Panc1 (cell line): ENCODE results near the gene SMARCB1. TPM values are rescaled to one million over a fixed set of nuclear protein-coding genes. Genes with fewer than 3 reads are reported as not detected.

Experiments used
- ATAC-seq: fragments of 200-7000 bp; cut with Tn5 transposase; 2 replicates; pipeline ENCODE4 v1.9.1; 2020; ENCODE audit warnings: mild to moderate bottlenecking, moderate library complexity
- BruUV-seq: library from RNA; stranded (reverse); fragments of 400-500 nt; replicated peaks from 2 replicates; lab custom pipeline; 2021; lab: Mats Ljungman, UMichigan
- CTCF ChIA-PET: fragments of 300-600 bp; sonication (Branson Sonifier 250); formaldehyde crosslinking; loops from one replicate; lab custom pipeline; 2022; ENCODE audit warnings: antibody characterized with exemption; lab: Charles Lee
- POLR2A ChIA-PET: fragments of 300-600 bp; sonication (Branson Sonifier 250); formaldehyde crosslinking; loops from one replicate; lab custom pipeline; 2022; ENCODE audit warnings: antibody characterized with exemption; lab: Charles Lee
- DNase-seq: peaks from one replicate; pipeline ENCODE4 v3.0.0-alpha.2; 2010; ENCODE audit warnings: low read depth, low spot score
- H3K27ac ChIP-seq: 2 replicates; pipeline ENCODE4 v1.5.1; 2011; ENCODE audit warnings: mild to moderate bottlenecking, low read length, inconsistent platforms
- H3K27me3 ChIP-seq: fragments of 200-500 bp; sonication (Bioruptor generic); 2 replicates; pipeline ENCODE4 v1.6.0; 2014; ENCODE audit warnings: low read length, inconsistent platforms; ENCODE audit not compliant: control insufficient read depth, insufficient read depth
- H3K36me3 ChIP-seq: fragments of 200-500 bp; sonication (Bioruptor generic); 2 replicates; pipeline ENCODE4 v1.5.1; 2014; ENCODE audit warnings: inconsistent platforms, mild to moderate bottlenecking, low read length, moderate library complexity; ENCODE audit not compliant: control insufficient read depth, insufficient read depth
- H3K4me1 ChIP-seq: 2 replicates; pipeline ENCODE4 v1.5.1; 2011; ENCODE audit warnings: inconsistent platforms, mild to moderate bottlenecking, low read length, moderate library complexity; ENCODE audit not compliant: control insufficient read depth, insufficient read depth
- H3K4me3 ChIP-seq, 2 experiments: 2 replicates each; pipeline ENCODE4 v1.5.1; 2011 to 2012; ENCODE audit warnings: low read depth in 2 of 2, low read length in 2 of 2, mild to moderate bottlenecking in 2 of 2, inconsistent platforms in 1 of 2, moderate library complexity in 1 of 2
- H3K9me3 ChIP-seq: fragments of 200-500 bp; sonication (Bioruptor generic); 2 replicates; pipeline ENCODE4 v1.5.1; 2014; ENCODE audit warnings: low read depth, mild to moderate bottlenecking, inconsistent platforms, low read length, moderate library complexity; ENCODE audit not compliant: control insufficient read depth, insufficient read depth
- POLR2AphosphoS5 ChIP-seq: IDR thresholded peaks from 2 replicates; pipeline ENCODE4 v1.6.1; 2012; ENCODE audit warnings: mild to moderate bottlenecking, low read depth, low read length, moderate library complexity
- REST ChIP-seq, 2 experiments: IDR thresholded peaks; 2 replicates each; pipeline ENCODE4 v1.6.1; 2011 to 2012; ENCODE audit warnings: low read depth in 2 of 2, control low read depth in 1 of 2, low read length in 1 of 2, mild to moderate bottlenecking in 1 of 2, moderate library complexity in 1 of 2; ENCODE audit not compliant: insufficient read depth in 1 of 2
- SIN3A ChIP-seq: IDR thresholded peaks from 2 replicates; pipeline ENCODE4 v1.6.1; 2012; ENCODE audit warnings: low read depth, mild to moderate bottlenecking, low read length, moderate library complexity, borderline replicate concordance; ENCODE audit not compliant: insufficient read depth
- TCF7L2 ChIP-seq: IDR thresholded peaks from 2 replicates; pipeline ENCODE4 v1.6.1; 2011; ENCODE audit warnings: mild to moderate bottlenecking, low read depth, low read length, inconsistent platforms
- in situ Hi-C: cut with HindIII; loops from 2 replicates; pipeline ENCODE4 v1.10.0; 2016; ENCODE audit warnings: low sequenced_read_pairs, low pct_unique_long_range_greater_than_20kb
- intact Hi-C: fragments of 100-400 bp; cut with micrococcal nuclease; formaldehyde crosslinking; loops from one replicate; pipeline ENCODE4 v1.10.0; 2022; ENCODE audit not compliant: unreplicated experiment
- total RNA-seq: library from RNA; stranded (reverse); gene quantifications from one replicate; pipeline ENCODE4 v1.2.1, GENCODE V29; 2021; ENCODE audit not compliant: unreplicated experiment
- TF ChIP-seq, protein P1 (sequence below): fragments of 450-650 bp; IDR thresholded peaks from 2 replicates; pipeline ENCODE4 v1.5.1; 2017; ENCODE audit warnings: mild to moderate bottlenecking

SMARCB1 gene
- total RNA-seq, 1 experiment from 2014 or later, result 70.2 TPM

- no peaks in the 10 kb centered on the region for H3K9me3 ChIP-seq
- no peaks in the 10 kb centered on the region for H3K27me3 ChIP-seq
- no peak for ATAC-seq
- H3K36me3 ChIP-seq, result no peaks in the 10 kb centered on the region
- ChIA-PET CTCF (no interaction called here), POLR2A (no interaction called here)
- BruUV-seq, result no TSS peak
- in situ Hi-C loops, result no loop called here
- TF ChIP-seq SIN3A, result no peak
- TF ChIP-seq TCF7L2, result no peak
- no peak for TF ChIP-seq REST (IDR thresholded peaks at IDR 0.05; ENCODE audit: insufficient read depth in 1 of 2, low read depth in 2 of 2, low read length in 1 of 2)
- TF ChIP-seq, protein P1, sequence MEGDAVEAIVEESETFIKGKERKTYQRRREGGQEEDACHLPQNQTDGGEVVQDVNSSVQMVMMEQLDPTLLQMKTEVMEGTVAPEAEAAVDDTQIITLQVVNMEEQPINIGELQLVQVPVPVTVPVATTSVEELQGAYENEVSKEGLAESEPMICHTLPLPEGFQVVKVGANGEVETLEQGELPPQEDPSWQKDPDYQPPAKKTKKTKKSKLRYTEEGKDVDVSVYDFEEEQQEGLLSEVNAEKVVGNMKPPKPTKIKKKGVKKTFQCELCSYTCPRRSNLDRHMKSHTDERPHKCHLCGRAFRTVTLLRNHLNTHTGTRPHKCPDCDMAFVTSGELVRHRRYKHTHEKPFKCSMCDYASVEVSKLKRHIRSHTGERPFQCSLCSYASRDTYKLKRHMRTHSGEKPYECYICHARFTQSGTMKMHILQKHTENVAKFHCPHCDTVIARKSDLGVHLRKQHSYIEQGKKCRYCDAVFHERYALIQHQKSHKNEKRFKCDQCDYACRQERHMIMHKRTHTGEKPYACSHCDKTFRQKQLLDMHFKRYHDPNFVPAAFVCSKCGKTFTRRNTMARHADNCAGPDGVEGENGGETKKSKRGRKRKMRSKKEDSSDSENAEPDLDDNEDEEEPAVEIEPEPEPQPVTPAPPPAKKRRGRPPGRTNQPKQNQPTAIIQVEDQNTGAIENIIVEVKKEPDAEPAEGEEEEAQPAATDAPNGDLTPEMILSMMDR, result no peak
- no peak for TF ChIP-seq POLR2AphosphoS5
- H3K27ac ChIP-seq, result no peak overlapping the region
- no peaks in the 10 kb centered on the region for H3K4me1 ChIP-seq
- H3K4me3 ChIP-seq, result no peak overlapping the region
- intact Hi-C loops, result no loop called here
- DNase-seq, result no peak
These were observed 44.1 kb upstream of the SMARCB1 start for GRCh38 chr22:23742505-23743264.

DNA sequence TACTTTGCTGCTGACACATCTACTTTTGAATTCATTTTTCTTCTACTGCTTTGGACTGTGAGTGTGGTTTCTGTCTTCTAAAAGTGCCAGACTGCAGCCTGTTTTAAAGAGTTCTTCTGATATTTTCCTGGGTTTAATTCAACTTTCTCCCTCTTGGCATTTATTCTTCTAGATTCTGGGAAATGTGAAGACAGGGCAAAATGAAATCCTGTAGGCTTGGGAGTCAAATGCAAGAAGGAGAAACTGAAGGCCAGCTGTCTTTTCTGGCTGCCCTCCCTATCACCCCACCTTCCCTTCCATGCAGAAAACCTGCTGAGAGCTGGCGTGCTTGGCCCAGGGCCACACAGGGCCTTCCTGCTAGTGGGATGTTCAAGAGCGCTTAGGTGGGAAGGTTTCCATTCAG, 43.5 kb upstream of the SMARCB1 start:
- intact Hi-C loops, result no loop called here
- in situ Hi-C loops, result no loop called here
- H3K27ac ChIP-seq, result no peak overlapping the region
- ATAC-seq, result no peak
- TF ChIP-seq REST (IDR thresholded peaks at IDR 0.05; ENCODE audit: insufficient read depth in 1 of 2, low read depth in 2 of 2, low read length in 1 of 2), result no peak
- no peak for TF ChIP-seq POLR2AphosphoS5
- TF ChIP-seq SIN3A, result no peak
- TF ChIP-seq, protein P1, result no peak
- no peak for TF ChIP-seq TCF7L2
- POLR2A ChIA-PET, result no interaction called here
- H3K36me3 ChIP-seq, result no peaks in the 10 kb centered on the region
- no peaks in the 10 kb centered on the region for H3K9me3 ChIP-seq
- CTCF ChIA-PET, result no interaction called here
- H3K4me1 ChIP-seq, result no peaks in the 10 kb centered on the region
- H3K27me3 ChIP-seq, result no peaks in the 10 kb centered on the region
- H3K4me3 ChIP-seq, result no peak overlapping the region
- DNase-seq, result no peak
- no TSS peak for BruUV-seq
